DOHH2 (cell line): ENCODE measurements around the gene MYO9A.

Experiments
- H3F3A ChIP-seq: fragments of 200-600 bp; sonication (generic), shearing (Covaris generic); 2 replicates; pipeline ENCODE4 v1.6.0; 2016; ENCODE audit warnings: antibody characterized with exemption, mild to moderate bottlenecking; ENCODE audit not compliant: control insufficient read depth, insufficient read depth
- H3K27ac ChIP-seq: fragments of 200-600 bp; sonication (generic); 2 replicates; pipeline ENCODE4 v1.5.1; 2014; ENCODE audit warnings: low read depth, mild to moderate bottlenecking, low read length, moderate library complexity
- H3K27me3 ChIP-seq: fragments of 200-600 bp; sonication (generic); 2 replicates; pipeline ENCODE4 v1.6.1; 2014; ENCODE audit warnings: mild to moderate bottlenecking, low read length, mixed read lengths; ENCODE audit not compliant: control insufficient read depth
- H3K36me3 ChIP-seq: fragments of 200-600 bp; sonication (generic); 2 replicates; pipeline ENCODE4 v1.6.1; 2014; ENCODE audit warnings: mild to moderate bottlenecking, low read length, moderate library complexity, mixed read lengths; ENCODE audit not compliant: control insufficient read depth
- H3K4me1 ChIP-seq: fragments of 200-600 bp; sonication (generic); 2 replicates; pipeline ENCODE4 v1.6.1; 2014; ENCODE audit warnings: mild to moderate bottlenecking, low read length, mixed read lengths; ENCODE audit not compliant: control insufficient read depth
- H3K4me2 ChIP-seq: fragments of 200-600 bp; sonication (generic); 2 replicates; pipeline ENCODE4 v1.6.0; 2014; ENCODE audit warnings: mild to moderate bottlenecking, low read length, moderate library complexity
- H3K4me3 ChIP-seq: fragments of 200-600 bp; sonication (generic); 2 replicates; pipeline ENCODE4 v1.5.1; 2014; ENCODE audit warnings: mild to moderate bottlenecking, low read length, mixed read lengths
- H3K79me2 ChIP-seq: fragments of 200-600 bp; sonication (generic); 2 replicates; pipeline ENCODE4 v1.6.1; 2014; ENCODE audit warnings: mild to moderate bottlenecking, low read length, mixed read lengths; ENCODE audit not compliant: control insufficient read depth
- H3K9me2 ChIP-seq: fragments of 200-600 bp; sonication (generic); replicated peaks from 2 replicates; pipeline ENCODE4 v1.6.1; 2014; ENCODE audit warnings: mild to moderate bottlenecking, low read length, mixed read lengths; ENCODE audit not compliant: control insufficient read depth
- H3K9me3 ChIP-seq: fragments of 200-600 bp; sonication (generic); 2 replicates; pipeline ENCODE4 v1.6.1; 2014; ENCODE audit warnings: antibody characterized with exemption, low read length, mixed read lengths; ENCODE audit not compliant: control insufficient read depth, insufficient read depth
- H4K20me1 ChIP-seq: fragments of 200-600 bp; sonication (generic); 2 replicates; pipeline ENCODE4 v1.6.0; 2014; ENCODE audit warnings: low read depth, mild to moderate bottlenecking, antibody characterized with exemption, low read length, moderate library complexity; ENCODE audit not compliant: control insufficient read depth, insufficient read depth
- CTCF ChIP-seq: fragments of 200-600 bp; sonication (generic); IDR thresholded peaks from one replicate; pipeline ENCODE4 v1.5.1; 2014; ENCODE audit warnings: antibody characterized with exemption, mild to moderate bottlenecking, low read depth, low read length; ENCODE audit not compliant: poor library complexity, severe bottlenecking
- EZH2phosphoT487 ChIP-seq: fragments of 200-600 bp; sonication (generic); IDR thresholded peaks from 2 replicates; pipeline ENCODE4 v1.6.1; 2017; ENCODE audit warnings: borderline replicate concordance, mild to moderate bottlenecking, antibody characterized with exemption, low read length, moderate library complexity, mixed read lengths

MYO9A gene

DNA sequence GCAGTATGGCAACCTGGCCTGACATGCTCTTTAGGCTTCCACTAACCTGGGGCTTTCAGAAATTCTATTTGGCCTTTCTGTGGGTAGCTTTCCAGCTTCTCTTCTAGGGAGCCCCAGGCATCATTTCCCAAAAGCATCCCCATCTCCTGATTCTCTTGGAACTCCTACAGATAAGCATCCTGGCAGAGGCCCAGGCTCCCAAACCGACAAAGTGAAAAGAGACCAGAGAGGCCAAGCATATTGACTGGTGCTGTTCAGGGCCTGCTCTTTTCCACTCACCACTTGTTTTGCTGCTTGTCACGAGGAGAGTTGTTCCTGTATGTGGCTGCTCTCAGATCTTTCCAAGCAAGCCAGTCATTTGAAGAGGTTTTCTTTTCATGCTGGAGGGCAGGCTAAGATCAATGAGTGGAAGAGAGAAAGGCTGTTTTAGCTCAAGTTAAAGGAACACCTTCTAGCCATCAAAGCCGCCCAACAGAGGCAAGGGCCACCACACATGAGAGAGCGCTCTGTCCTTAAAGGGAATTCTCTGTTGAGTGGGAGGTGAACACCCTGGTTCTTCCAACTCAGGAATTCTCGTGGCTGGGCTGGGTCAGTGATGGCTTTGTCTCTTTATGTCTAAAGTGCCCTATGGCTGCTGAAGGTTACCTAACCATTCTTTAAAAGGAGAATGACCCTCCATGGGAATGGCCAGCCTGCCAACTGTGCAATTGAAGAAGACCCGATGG, 338.7 kb downstream of the MYO9A start:
- Histone ChIP-seq H3K4me2 (no peak overlapping the region), H3K27me3 (peaks cover 20% of the 10 kb centered on the region), H3K9me3 (no peaks in the 10 kb centered on the region), H4K20me1 (no peaks in the 10 kb centered on the region), H3K79me2 (no peaks in the 10 kb centered on the region), H3K4me1 (peaks cover 13% of the 10 kb centered on the region), H3F3A (no peaks in the 10 kb centered on the region), H3K36me3 (no peaks in the 10 kb centered on the region), H3K4me3 (no peak overlapping the region), H3K9me2 (no peaks in the 10 kb centered on the region), H3K27ac (no peak overlapping the region)
- no peak for TF ChIP-seq CTCF
- TF ChIP-seq EZH2phosphoT487, result no peak

DNA sequence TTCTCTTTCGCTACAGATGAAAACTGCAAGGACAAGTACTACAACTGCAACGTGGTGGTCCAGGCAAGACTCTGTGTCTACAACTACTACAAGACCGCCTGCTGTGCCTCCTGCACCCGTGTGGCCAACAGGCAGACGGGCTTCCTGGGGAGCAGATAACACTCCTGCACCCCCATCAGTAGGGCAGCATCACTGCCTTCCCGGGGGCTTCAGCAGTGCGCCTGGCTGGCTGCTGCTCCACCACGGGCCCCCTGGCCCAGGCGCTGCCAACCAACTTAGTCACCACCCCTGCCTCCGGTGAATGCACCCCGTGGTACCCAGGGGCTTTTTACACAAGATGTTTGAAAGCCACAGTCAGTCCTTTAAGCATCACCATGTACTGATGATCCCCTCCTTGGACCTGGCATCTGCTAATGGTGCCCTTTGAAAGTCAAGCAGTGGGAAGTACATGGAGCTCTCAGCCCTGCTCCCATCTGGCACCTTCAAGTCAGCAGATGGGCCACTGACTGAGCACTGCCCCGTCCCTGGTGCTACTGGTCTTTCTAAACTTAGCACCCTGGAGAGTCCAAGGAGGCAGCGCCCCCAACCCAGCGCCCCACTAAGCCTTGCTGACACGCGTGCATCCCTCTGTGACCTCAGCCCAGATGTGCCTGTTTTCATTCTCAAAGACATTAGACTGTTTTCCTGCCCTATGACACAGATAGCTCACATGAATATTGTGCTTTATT, 340.6 kb downstream of the MYO9A start:
- no peaks in the 10 kb centered on the region for H3F3A ChIP-seq
- no peaks in the 10 kb centered on the region for H4K20me1 ChIP-seq
- TF ChIP-seq CTCF, result no peak
- TF ChIP-seq EZH2phosphoT487, result no peak
- H3K36me3 ChIP-seq, result no peaks in the 10 kb centered on the region
- no peaks in the 10 kb centered on the region for H3K9me2 ChIP-seq
- H3K4me1 ChIP-seq, result peaks cover 13% of the 10 kb centered on the region
- H3K4me2 ChIP-seq, result no peak overlapping the region
- H3K9me3 ChIP-seq, result no peaks in the 10 kb centered on the region
- H3K79me2 ChIP-seq, result no peaks in the 10 kb centered on the region
- no peak overlapping the region for H3K27ac ChIP-seq
- H3K27me3 ChIP-seq, result peaks cover 15% of the 10 kb centered on the region
- H3K4me3 ChIP-seq, result no peak overlapping the region

GRCh38 chr15:71776304-71776703, 341.6 kb downstream of the MYO9A start:
- H3K4me2 ChIP-seq, result no peak overlapping the region
- no peak for TF ChIP-seq EZH2phosphoT487
- TF ChIP-seq CTCF, result no peak
- peaks cover 8% of the 10 kb centered on the region for H3K27me3 ChIP-seq
- no peaks in the 10 kb centered on the region for H3K9me3 ChIP-seq
- no peaks in the 10 kb centered on the region for H4K20me1 ChIP-seq
- H3K4me1 ChIP-seq, result peaks cover 13% of the 10 kb centered on the region
- H3K36me3 ChIP-seq, result no peaks in the 10 kb centered on the region
- no peaks in the 10 kb centered on the region for H3K79me2 ChIP-seq
- H3K27ac ChIP-seq, result no peak overlapping the region
- H3K9me2 ChIP-seq, result no peaks in the 10 kb centered on the region
- H3F3A ChIP-seq, result no peaks in the 10 kb centered on the region
- H3K4me3 ChIP-seq, result no peak overlapping the region
